Stimulated activated naive CD8-positive, alpha-beta T cell treated with anti-CD3 and anti-CD28 coated beads, Interleukin-15, Interleukin-2, amounts not matched to agents 100 ng/mL and 50 ng/mL, for 24 hours (primary cell): ENCODE measurements around the gene PPP2R3A.
A peak's percentile ranks its signal among the peaks of the same experiment; 100 is the strongest.

Experiments used
- H3K27ac Mint-ChIP-seq: one replicate; pipeline ENCODE4 v1.8.0; 2021; ENCODE audit warnings: mild to moderate bottlenecking, mixed read lengths
- H3K27me3 Mint-ChIP-seq: one replicate; pipeline ENCODE4 v1.8.0; 2021; ENCODE audit warnings: mixed read lengths
- H3K36me3 Mint-ChIP-seq: one replicate; pipeline ENCODE4 v1.8.0; 2021; ENCODE audit warnings: low read depth, mixed read lengths
- H3K4me1 Mint-ChIP-seq: one replicate; pipeline ENCODE4 v1.8.0; 2021; ENCODE audit warnings: low read depth, mixed read lengths
- H3K4me3 Mint-ChIP-seq: one replicate; pipeline ENCODE4 v1.8.0; 2021; ENCODE audit warnings: mild to moderate bottlenecking, mixed read lengths
- H3K9me3 Mint-ChIP-seq: one replicate; pipeline ENCODE4 v1.8.0; 2021; ENCODE audit warnings: mixed read lengths

The PPP2R3A gene

DNA sequence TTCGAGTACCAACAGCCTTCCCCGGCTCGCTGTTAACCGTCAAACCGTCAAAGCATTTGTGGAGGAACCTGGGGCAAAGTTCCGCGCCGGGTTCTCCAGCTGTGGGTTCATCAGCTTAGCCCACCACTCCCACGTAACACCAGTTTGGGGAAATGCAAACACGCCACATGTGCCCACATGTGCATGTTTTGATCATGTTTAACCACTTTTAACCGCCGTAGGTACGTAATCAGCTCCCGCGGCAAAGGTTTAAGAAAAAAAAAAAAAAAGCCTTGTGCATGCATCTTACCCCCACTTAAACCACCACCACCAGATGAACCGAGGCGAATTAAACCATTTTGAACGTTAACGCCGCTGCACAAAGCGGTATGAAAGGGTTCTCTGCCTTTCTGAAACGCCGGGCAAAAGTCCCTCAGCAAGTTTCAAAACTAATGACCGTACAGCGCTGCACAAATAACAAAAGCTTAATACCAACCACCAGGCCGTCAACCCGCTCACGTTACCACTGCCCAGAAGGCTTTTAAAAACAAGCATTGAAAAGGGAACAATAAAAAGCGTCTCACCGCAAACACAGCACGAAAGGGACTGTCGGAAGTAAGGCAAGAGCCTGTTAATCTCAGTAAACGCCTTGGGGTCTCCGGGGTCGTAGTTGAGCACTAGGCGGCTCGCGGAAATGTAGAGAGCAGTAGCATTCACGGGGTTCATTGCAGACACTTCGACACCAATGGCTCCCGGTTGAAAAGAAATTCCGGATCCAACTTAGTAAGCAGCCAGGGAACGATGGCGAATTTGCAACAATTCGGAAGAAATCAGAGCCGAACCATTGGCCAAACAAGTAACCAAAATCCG lies 229.1 kb downstream of the PPP2R3A start:
- Mint-ChIP-seq H3K9me3 (no peaks in the 10 kb centered on the region), H3K36me3 (peaks cover 50% of the 10 kb centered on the region), H3K27me3 (peaks cover 5% of the 10 kb centered on the region), H3K27ac (peak overlapping the region; percentile 92), H3K4me3 (peak overlapping the region; percentile 93), H3K4me1 (peaks cover 67% of the 10 kb centered on the region)

DNA sequence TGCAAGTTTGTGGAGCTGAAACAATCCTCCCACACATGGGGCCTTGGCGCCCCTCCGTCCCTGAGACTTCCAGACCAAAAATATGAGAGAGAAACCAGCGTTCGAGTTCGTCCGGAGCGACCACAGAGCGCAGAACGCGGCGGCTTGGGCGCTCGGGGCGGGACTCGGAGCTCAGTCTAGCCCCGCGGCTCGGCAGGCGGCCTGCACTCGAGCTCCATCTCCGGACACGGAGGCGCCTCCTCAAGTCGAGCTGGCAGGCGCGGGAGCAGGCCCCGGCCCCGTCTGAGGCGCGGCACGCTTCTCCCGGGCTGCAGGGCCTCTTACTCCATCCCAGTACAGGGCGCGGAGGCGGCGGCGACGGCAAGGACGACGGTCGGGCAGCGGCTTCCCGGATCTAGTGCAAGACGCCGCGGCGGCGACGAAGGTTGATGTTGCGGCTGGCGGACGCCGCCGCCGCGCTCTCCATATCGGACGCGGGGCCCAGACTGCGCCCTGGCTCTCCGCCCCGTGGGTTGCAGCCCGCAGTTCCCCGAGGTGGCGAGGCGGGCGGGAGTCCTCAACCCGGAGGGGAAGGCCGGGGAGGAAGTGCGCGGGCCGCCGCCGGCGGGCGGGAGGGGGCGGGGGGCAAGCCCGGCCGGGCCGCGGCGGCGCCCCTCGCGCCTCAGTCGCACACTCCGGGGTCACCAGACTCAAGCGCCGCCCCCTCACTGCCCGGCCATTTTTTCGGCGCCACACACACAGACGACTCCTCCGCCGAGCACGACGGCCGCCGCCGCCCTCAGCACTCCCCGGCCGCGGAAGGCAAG lies 229.9 kb downstream of the PPP2R3A start:
- H3K27ac Mint-ChIP-seq = peak overlapping the region; percentile 99
- no peaks in the 10 kb centered on the region for H3K9me3 Mint-ChIP-seq
- peaks cover 45% of the 10 kb centered on the region for H3K36me3 Mint-ChIP-seq
- peaks cover 5% of the 10 kb centered on the region for H3K27me3 Mint-ChIP-seq
- peaks cover 58% of the 10 kb centered on the region for H3K4me1 Mint-ChIP-seq
- peak overlapping the region; percentile 93 for H3K4me3 Mint-ChIP-seq

DNA sequence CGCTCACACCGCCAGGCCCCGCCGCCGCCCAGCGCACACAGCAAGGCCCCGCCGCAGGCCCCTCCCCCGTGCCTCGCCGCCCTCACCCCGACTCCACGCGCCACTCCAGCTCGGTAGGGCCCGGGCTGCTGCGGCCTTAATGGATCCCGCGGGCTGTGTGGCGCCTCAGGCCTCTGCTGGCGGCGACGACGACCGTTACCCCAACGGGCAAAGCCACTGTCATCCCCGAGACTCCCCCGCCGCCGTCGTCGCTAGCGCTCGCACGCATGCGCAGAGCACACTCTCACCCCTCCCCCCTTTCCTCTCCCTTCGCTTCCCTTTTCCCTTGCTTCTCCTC lies 230.5 kb downstream of the PPP2R3A start, which contains the start of gene MSL2:
TSS of gene MSL2 (minus strand) at position 272 of the 337 bp plus-strand sequence. CDS start 1,222 bp downstream, outside the sequence.
- H3K27me3 Mint-ChIP-seq = peaks cover 5% of the 10 kb centered on the region
- H3K9me3 Mint-ChIP-seq = no peaks in the 10 kb centered on the region
- H3K4me3 Mint-ChIP-seq = peak within 1 kb of the TSS; percentile 93
- peak within 1 kb of the TSS; percentile 99 for H3K27ac Mint-ChIP-seq
- peaks cover 53% of the 10 kb centered on the region for H3K4me1 Mint-ChIP-seq
- peaks cover 39% of the 10 kb centered on the region for H3K36me3 Mint-ChIP-seq

DNA sequence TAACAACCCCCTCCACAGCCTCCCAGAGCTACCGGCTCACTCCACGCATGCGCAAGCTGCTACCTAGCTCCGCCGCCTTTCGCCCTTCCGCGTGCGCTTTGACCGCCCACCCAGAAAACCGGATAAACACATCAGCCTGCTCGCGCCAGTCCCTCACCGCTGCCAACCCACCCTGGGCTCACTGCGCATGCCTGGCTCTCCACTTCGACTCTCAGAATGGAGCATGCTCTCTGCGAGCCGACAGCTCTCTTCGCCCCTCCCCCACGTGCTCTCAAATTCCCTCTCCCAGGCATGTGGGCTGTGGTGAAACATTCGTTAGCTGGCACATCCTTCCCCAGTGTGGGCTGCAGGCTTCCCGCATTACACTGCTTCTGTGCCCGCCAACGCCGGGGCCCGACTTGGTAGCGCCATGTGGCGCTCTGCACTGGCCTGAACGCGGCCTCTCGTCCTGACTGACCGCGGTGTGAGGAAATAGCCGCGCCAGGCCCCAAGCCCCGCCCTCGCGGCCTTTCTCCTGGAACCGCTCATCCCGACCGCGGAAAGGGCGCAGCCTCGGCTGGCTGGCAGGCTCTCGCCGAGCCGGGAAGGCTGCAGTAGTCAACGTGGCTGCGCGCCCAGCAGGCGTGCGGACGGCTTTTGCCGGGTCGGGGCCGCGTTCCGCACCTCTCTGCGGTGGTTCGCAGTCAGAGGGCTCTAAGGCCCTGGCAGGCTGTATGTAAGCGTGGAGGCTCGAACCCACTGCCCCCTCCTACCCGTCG lies 231.1 kb downstream of the PPP2R3A start:
- Mint-ChIP-seq H3K36me3 (peaks cover 36% of the 10 kb centered on the region), H3K27ac (peak overlapping the region; percentile 99), H3K4me1 (peaks cover 47% of the 10 kb centered on the region), H3K9me3 (no peaks in the 10 kb centered on the region), H3K4me3 (peak overlapping the region; percentile 93), H3K27me3 (peaks cover 5% of the 10 kb centered on the region)

DNA sequence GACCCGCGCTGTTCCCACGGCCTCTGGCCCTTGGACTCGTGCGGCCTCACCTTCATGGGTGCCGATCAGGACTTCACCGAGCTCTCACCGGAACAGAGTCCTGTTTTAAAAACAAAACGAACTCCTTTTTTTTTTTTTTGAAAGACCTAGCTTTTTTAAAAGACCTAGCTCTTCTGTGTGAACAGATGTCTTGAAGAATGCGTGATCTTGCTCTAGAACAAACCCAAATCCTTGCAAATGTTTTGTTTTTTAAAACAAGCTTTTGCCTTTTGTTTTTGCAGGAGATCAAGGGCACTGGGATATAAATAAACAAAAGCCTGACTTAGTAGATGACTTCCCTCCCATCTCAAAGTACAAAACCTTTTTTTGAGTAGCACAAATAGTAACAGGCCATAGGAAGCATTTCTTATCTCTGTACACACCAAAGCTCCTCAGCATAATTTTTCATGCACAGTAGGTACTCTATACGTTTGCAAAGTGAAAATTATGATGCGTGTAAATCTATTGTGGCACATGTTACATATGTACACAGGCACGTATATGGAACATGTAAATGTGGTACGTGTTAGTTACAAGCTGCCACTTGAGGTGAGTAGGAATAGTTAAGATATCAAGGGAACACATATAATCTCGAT lies 231.7 kb downstream of the PPP2R3A start:
- Mint-ChIP-seq H3K27me3 (peaks cover 5% of the 10 kb centered on the region), H3K36me3 (peaks cover 31% of the 10 kb centered on the region), H3K4me1 (peaks cover 40% of the 10 kb centered on the region), H3K4me3 (peak overlapping the region; percentile 93), H3K27ac (peak overlapping the region; percentile 99), H3K9me3 (no peaks in the 10 kb centered on the region)
